H1 (cell line): Measurements from ENCODE around the gene TLR5. TPM values are rescaled to one million over a fixed set of nuclear protein-coding genes. Genes with fewer than 3 reads are reported as not detected.

ENCODE experiments used
- CTCF ChIA-PET: fragments of 300-600 bp; sonication (Branson Sonifier 250); formaldehyde crosslinking; loops from one replicate; lab custom pipeline; 2021; ENCODE audit not compliant: partially characterized antibody; lab: Charles Lee
- POLR2A ChIA-PET: fragments of 300-600 bp; sonication (Branson Sonifier 250); formaldehyde crosslinking; loops from one replicate; lab custom pipeline; 2021; ENCODE audit warnings: inconsistent platforms; ENCODE audit not compliant: partially characterized antibody; lab: Charles Lee
- DNase-seq, 2 experiments: peaks; one replicate each; pipeline versions ENCODE4 v3.0.0 to v3.0.0-alpha.2; 2010 to 2022; ENCODE audit warnings: low spot score in 2 of 2, low read depth in 1 of 2, mixed read lengths in 1 of 2
- FAIRE-seq: peaks from 2 replicates; lab custom pipeline; 2011; peaks lifted over from hg19 to GRCh38; lab: Jason Lieb, UNC
- H2AFZ ChIP-seq: 2 replicates; pipeline ENCODE4 v1.8.1; 2012; ENCODE audit warnings: low read length, inconsistent platforms
- H2AK5ac ChIP-seq: 2 replicates; pipeline ENCODE4 v1.6.1; 2013; ENCODE audit warnings: low read depth, low read length
- H2BK120ac ChIP-seq: replicated peaks from 2 replicates; pipeline ENCODE3; 2013; ENCODE audit warnings: low read depth, low read length, inconsistent platforms
- H2BK12ac ChIP-seq: 2 replicates; pipeline ENCODE4 v1.6.1; 2013; ENCODE audit warnings: low read depth, low read length
- H2BK15ac ChIP-seq: 2 replicates; pipeline ENCODE4 v1.6.1; 2013; ENCODE audit warnings: low read length
- H2BK20ac ChIP-seq: 2 replicates; pipeline ENCODE4 v1.6.1; 2013; ENCODE audit warnings: low read length
- H2BK5ac ChIP-seq: 2 replicates; pipeline ENCODE4 v1.6.1; 2013; ENCODE audit warnings: low read depth, low read length
- H3K14ac ChIP-seq: 2 replicates; pipeline ENCODE4 v1.6.1; 2013; ENCODE audit warnings: inconsistent platforms; ENCODE audit not compliant: insufficient read length
- H3K18ac ChIP-seq: 2 replicates; pipeline ENCODE4 v1.6.1; 2013; ENCODE audit warnings: low read length; ENCODE audit errors: extremely low read depth
- H3K23ac ChIP-seq: 2 replicates; pipeline ENCODE4 v1.6.1; 2013; ENCODE audit warnings: inconsistent platforms; ENCODE audit not compliant: insufficient read length
- H3K23me2 ChIP-seq: 2 replicates; pipeline ENCODE4 v1.6.1; 2013; ENCODE audit warnings: low read depth, low read length
- H3K27ac ChIP-seq: 2 replicates; pipeline ENCODE4 v1.6.1; 2011; ENCODE audit warnings: low read depth, low read length, inconsistent platforms
- H3K27me3 ChIP-seq, 4 experiments: replicated peaks in 1 of 4; 1 replicate in 1 of 4; 2 replicates in 3 of 4; pipeline versions ENCODE4 v1.6.1 to v1.8.1; 2011 to 2013; ENCODE audit warnings: low read length in 3 of 4, mild to moderate bottlenecking in 3 of 4, inconsistent platforms in 2 of 4, mixed read lengths in 2 of 4, moderate library complexity in 1 of 4; ENCODE audit not compliant: control insufficient read depth in 3 of 4, insufficient read depth in 3 of 4; ENCODE audit errors: extremely low read depth in 1 of 4
- H3K36me3 ChIP-seq, 4 experiments: 2 replicates each; pipeline versions ENCODE4 v1.6.1 to v1.8.1; 2011 to 2013; ENCODE audit warnings: mild to moderate bottlenecking in 4 of 4, low read length in 3 of 4, moderate library complexity in 2 of 4, control low read depth in 1 of 4, inconsistent platforms in 1 of 4; ENCODE audit not compliant: insufficient read depth in 4 of 4, control insufficient read depth in 2 of 4
- H3K4ac ChIP-seq: replicated peaks from 2 replicates; pipeline ENCODE3; 2013; ENCODE audit warnings: low read length, low read depth, mixed read lengths, inconsistent platforms; ENCODE audit not compliant: insufficient read length
- H3K4me1 ChIP-seq, 4 experiments: replicated peaks in 1 of 4; 1 replicate in 1 of 4; 2 replicates in 3 of 4; pipeline versions ENCODE4 v1.6.1 to v1.8.1; 2011 to 2013; ENCODE audit warnings: low read length in 3 of 4, inconsistent platforms in 2 of 4, mixed read lengths in 1 of 4; ENCODE audit not compliant: insufficient read depth in 4 of 4, control insufficient read depth in 3 of 4
- H3K4me2 ChIP-seq, 2 experiments: 2 replicates each; pipeline versions ENCODE4 v1.6.1 to v1.8.1; 2011 to 2013; ENCODE audit warnings: low read depth in 2 of 2, low read length in 2 of 2, control low read depth in 1 of 2, inconsistent platforms in 1 of 2, mild to moderate bottlenecking in 1 of 2; ENCODE audit not compliant: insufficient read depth in 1 of 2
- H3K4me3 ChIP-seq, 4 experiments: fragments of 200-600, 300-600 bp in 1 of 4; sonication (generic), shearing (Covaris generic), sonication (Bioruptor Twin) in 1 of 4; 2 replicates each; pipeline versions ENCODE4 v1.5.1 to v1.8.1; 2011 to 2016; ENCODE audit warnings: low read length in 4 of 4, low read depth in 3 of 4, control low read depth in 2 of 4, inconsistent platforms in 2 of 4, mild to moderate bottlenecking in 2 of 4, mixed read lengths in 1 of 4, moderate library complexity in 1 of 4; ENCODE audit not compliant: insufficient read depth in 2 of 4; ENCODE audit errors: extremely low read depth in 1 of 4
- H3K56ac ChIP-seq: replicated peaks from 2 replicates; pipeline ENCODE3; 2013; ENCODE audit warnings: low read depth, mild to moderate bottlenecking, mixed read lengths, low read length, inconsistent platforms; ENCODE audit not compliant: insufficient read length
- H3K79me1 ChIP-seq: 2 replicates; pipeline ENCODE4 v1.6.1; 2013; ENCODE audit warnings: low read depth, low read length, control low read depth
- H3K79me2 ChIP-seq, 2 experiments: 2 replicates each; pipeline versions ENCODE4 v1.6.1 to v1.8.1; 2012 to 2013; ENCODE audit warnings: low read length in 2 of 2, mild to moderate bottlenecking in 2 of 2, inconsistent platforms in 1 of 2; ENCODE audit not compliant: insufficient read depth in 2 of 2, control insufficient read depth in 1 of 2
- H3K9ac ChIP-seq, 4 experiments: replicated peaks in 1 of 4; 1 replicate in 1 of 4; 2 replicates in 3 of 4; pipeline versions ENCODE4 v1.6.1 to v1.8.1; 2011 to 2013; ENCODE audit warnings: low read depth in 3 of 4, low read length in 3 of 4, control low read depth in 2 of 4, mild to moderate bottlenecking in 2 of 4, moderate library complexity in 2 of 4, inconsistent platforms in 1 of 4; ENCODE audit errors: extremely low read depth in 1 of 4
- H3K9me3 ChIP-seq, 2 experiments: 2 replicates each; pipeline versions ENCODE4 v1.6.1 to v1.8.1; 2012 to 2013; ENCODE audit warnings: mild to moderate bottlenecking in 2 of 2, moderate library complexity in 2 of 2, control low read depth in 1 of 2, inconsistent platforms in 1 of 2, low read depth in 1 of 2, low read length in 1 of 2, mixed read lengths in 1 of 2; ENCODE audit not compliant: insufficient read depth in 2 of 2
- H4K20me1 ChIP-seq, 2 experiments: replicated peaks in 1 of 2; 2 replicates each; pipeline versions ENCODE3 to v1.8.1; 2011 to 2013; ENCODE audit warnings: inconsistent platforms in 2 of 2, low read length in 2 of 2, mild to moderate bottlenecking in 1 of 2; ENCODE audit not compliant: insufficient read depth in 2 of 2, control insufficient read depth in 1 of 2
- H4K5ac ChIP-seq: 2 replicates; pipeline ENCODE4 v1.6.1; 2013; ENCODE audit warnings: low read length, low read depth, mixed read lengths, inconsistent platforms; ENCODE audit not compliant: insufficient read length
- H4K8ac ChIP-seq: 2 replicates; pipeline ENCODE4 v1.8.0; 2013; ENCODE audit warnings: mild to moderate bottlenecking, moderate library complexity, low read length, inconsistent platforms; ENCODE audit not compliant: insufficient read depth; ENCODE audit errors: extremely low read depth
- H4K91ac ChIP-seq: replicated peaks from 2 replicates; pipeline ENCODE3; 2013; ENCODE audit warnings: low read length, mixed read lengths, inconsistent platforms; ENCODE audit not compliant: insufficient read length
- GTF2F1 ChIP-seq: IDR thresholded peaks from 2 replicates; pipeline ENCODE4 v1.6.1; 2012; ENCODE audit warnings: low read depth, low read length, improper control_type of control experiment, borderline replicate concordance
- KDM5A ChIP-seq: fragments of 200-600 bp; IDR thresholded peaks from 2 replicates; pipeline ENCODE4 v1.7.1; 2012; ENCODE audit warnings: mild to moderate bottlenecking, low read length, inconsistent platforms, mixed read lengths
- NRF1 ChIP-seq: IDR thresholded peaks from 2 replicates; pipeline ENCODE4 v1.6.1; 2011; ENCODE audit warnings: mild to moderate bottlenecking, low read depth, low read length, improper control_type of control experiment
- RFX5 ChIP-seq: IDR thresholded peaks from 2 replicates; pipeline ENCODE4 v1.6.1; 2011; ENCODE audit warnings: low read depth, low read length, improper control_type of control experiment, borderline replicate concordance
- SIRT6 ChIP-seq: IDR thresholded peaks from one replicate; pipeline ENCODE4 v1.7.1; 2012; ENCODE audit warnings: low read length, inconsistent platforms
- WGBS, 2 experiments: shearing (Covaris generic) in 1 of 2; methylation state at CpG; one replicate each; pipeline versions ENCODE4 v1.1.6 to v1.1.7; 2013 to 2015; ENCODE audit warnings: low lambda C conversion rate in 2 of 2, mixed read lengths in 2 of 2, inconsistent platforms in 1 of 2, low coverage in 1 of 2, missing lambda C conversion rate in 1 of 2; ENCODE audit not compliant: insufficient replicate concordance in 2 of 2, insufficient coverage in 1 of 2, insufficient read length in 1 of 2; ENCODE audit errors: extremely low coverage in 1 of 2, missing lambda C conversion rate in 1 of 2; 5-methylcytosine and 5-hydroxymethylcytosine counted together
- polyA plus RNA-seq, 7 experiments: library from polyadenylated mRNA; depleted of rRNA in 3 of 7; stranded (reverse) in 5 of 7; unstranded in 2 of 7; fragments of >200 nt in 5 of 7; fragments of 200-250 nt in 2 of 7; gene quantifications; 1 replicate in 5 of 7; 2 replicates in 1 of 7; 4 replicates in 1 of 7; pipeline versions ENCODE4 v1.2.1 to v1.2.3, GENCODE V29; 2011 to 2013; ENCODE audit warnings: missing spikeins in 2 of 7, mixed read lengths in 2 of 7
- total RNA-seq: library from RNA; stranded (reverse); fragmentation: NEBNext Ultra II Directional; extraction: Animal tissue kit (Norgen Biotek cat#: 25700); gene quantifications from 2 replicates; pipeline ENCODE4 v1.2.1, GENCODE V29; 2021

The TLR5 gene
- total and polyA plus RNA-seq, 2 of the 8 experiments (the other 6 are each of a cell fraction or from before 2014, with no cell fraction given): 0.35 to 0.74 TPM

GRCh38 chr1:223068900-223069665, 74.0 kb downstream of the TLR5 start:
- Histone ChIP-seq H4K20me1 (no peaks in the 10 kb centered on the region), H2BK5ac (no peak overlapping the region), H3K4ac (no peak overlapping the region), H2AFZ (no peak overlapping the region), H3K4me1 (peaks cover 0 to 4% (median 0%) of the 10 kb centered on the region in 4 experiments; a peak in 1 of 7 replicates), H2BK15ac (no peak overlapping the region), H3K56ac (no peak overlapping the region), H3K23ac (no peak overlapping the region), H3K4me3 (no peak overlapping the region), H3K79me1 (no peaks in the 10 kb centered on the region), H3K18ac (no peak overlapping the region), H2BK20ac (no peak overlapping the region), H3K4me2 (no peak overlapping the region), H4K5ac (no peak overlapping the region), H2AK5ac (no peak overlapping the region), H3K9me3 (0 out of 4 replicates have a peak, but pooled peaks cover 0 to 3% of the 10 kb centered on the region in 2 experiments), H3K27ac (no peak overlapping the region), H3K23me2 (no peaks in the 10 kb centered on the region), H2BK12ac (no peak overlapping the region), H3K9ac (no peak overlapping the region), H3K27me3 (no peaks in the 10 kb centered on the region), H4K91ac (no peak overlapping the region), H3K36me3 (no peaks in the 10 kb centered on the region), H2BK120ac (no peak overlapping the region), H3K79me2 (no peaks in the 10 kb centered on the region), H3K14ac (no peak overlapping the region), H4K8ac (no peak overlapping the region)
- DNase-seq: no peak
- no peak for TF ChIP-seq KDM5A
- no peak for TF ChIP-seq SIRT6
- no peak for TF ChIP-seq RFX5
- TF ChIP-seq NRF1: no peak
- no peak for TF ChIP-seq GTF2F1
- FAIRE-seq: no peak
- CTCF ChIA-PET: interaction anchor here (1.2 to 2.6 kb wide), 4 partner anchors 8 to 274 kb away, joined by 3 to 12 read pairs (median 4); no protein-coding TSS in a partner anchor
- WGBS, 2 experiments: 85% methylated on average over 4 of the region's 4 CpGs; no CpG with 5 or more reads in 1 of the 2 experiments
- POLR2A ChIA-PET: interaction anchor here (1.1 to 2.1 kb wide), 3 partner anchors 9 to 54 kb away, joined by 3 to 6 read pairs (median 6); no protein-coding TSS in a partner anchor
